ENCODE data around the gene SLC37A2. TPM values are rescaled to one million over a fixed set of nuclear protein-coding genes. Genes with fewer than 3 reads are reported as not detected.
"Not testable (repeated sequence)": the region's sequence is repeated elsewhere in the genome, so short reads cannot be mapped to it uniquely, and the experiment has no call there.

The SLC37A2 gene
- polyA plus RNA-seq, 3 donors from 2014 or later, result 0.37 to 2.1 (median 0.61) TPM

DNA sequence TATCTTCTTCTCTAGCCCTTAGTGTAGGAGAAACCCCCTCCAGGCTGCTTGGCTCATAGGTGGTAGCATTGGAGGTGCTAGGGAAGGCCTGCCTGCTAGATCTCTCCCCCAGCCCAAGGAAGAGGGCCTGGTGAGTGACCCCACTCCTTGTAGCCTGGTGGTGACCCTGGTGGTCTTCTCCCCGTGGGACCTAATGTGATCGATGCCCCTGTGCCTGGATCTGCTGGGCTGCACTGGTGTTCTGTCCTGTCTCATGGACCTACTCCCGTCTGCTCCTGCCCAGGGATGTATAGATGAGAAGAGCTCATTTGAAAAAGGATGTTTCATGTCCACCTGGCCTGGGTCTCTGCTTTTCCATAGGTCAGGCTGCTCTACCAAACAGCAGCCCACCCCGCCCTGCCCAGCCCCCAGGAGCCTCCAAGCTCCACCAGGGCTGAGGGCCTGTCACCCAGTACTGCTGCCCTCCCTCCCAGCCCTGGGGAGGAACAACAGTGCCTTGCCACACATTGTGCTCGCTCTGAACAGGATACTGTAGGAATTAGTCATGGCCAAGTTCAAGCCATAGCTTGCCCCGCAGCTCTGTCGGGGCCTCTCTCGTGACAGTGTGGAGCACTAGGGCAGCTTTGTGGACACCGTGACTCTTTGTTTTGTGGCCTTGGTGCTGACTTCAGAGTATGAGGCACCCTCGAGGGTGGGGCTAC is 19.7 kb downstream of the SLC37A2 start:
- Mint-ChIP-seq H3K4me1 (no peaks in the 10 kb centered on the region), H3K9me3 (no peaks in the 10 kb centered on the region), H3K27ac (no peak overlapping the region), H3K36me3 (no peaks in the 10 kb centered on the region), H3K27me3 (ENCODE audit: low read depth in 3 of 3) (peaks cover 4 to 5% (median 5%) of the 10 kb centered on the region in 3 donors), H3K4me3 (no peak overlapping the region)
- no peak for DNase-seq

DNA sequence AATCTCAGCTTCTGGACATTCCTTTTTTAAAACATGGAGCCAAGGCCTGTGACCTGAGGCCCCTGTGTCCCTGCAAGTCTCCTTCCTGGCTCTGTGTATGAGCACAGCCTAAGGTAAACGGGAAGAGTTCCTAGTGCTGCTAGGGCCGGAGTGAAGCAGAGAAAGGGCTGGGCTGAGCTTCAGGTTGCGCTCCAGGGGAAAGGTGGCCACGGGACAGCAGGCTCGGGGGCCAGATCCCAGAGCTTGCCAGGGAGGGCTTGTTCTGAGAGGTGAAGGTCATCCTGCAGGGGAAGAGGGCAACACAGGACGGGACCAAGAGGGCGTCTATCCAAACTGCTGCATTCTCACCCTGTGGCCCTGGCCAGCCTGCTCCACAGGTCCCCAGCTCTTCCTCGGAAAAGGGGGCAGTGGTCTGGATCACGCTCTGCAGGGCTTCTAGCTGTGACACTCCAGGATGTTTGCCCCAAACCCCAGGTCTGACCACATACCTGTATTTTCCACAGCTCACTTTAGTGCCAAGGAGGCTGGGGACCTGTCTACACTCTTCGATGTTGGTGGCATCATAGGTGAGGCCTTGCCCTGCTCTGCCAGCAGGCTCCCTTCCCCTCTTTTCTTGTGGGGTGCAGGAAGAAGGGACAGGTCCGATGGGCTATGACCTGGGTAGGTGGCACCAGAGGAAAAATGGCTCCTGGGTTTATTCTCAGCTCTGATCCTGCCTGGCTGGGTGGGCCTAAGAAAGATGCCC is 20.4 kb downstream of the SLC37A2 start:
- no peak overlapping the region for H3K27ac Mint-ChIP-seq
- no peak overlapping the region for H3K4me3 Mint-ChIP-seq
- no peak for DNase-seq
- H3K36me3 Mint-ChIP-seq, result no peaks in the 10 kb centered on the region
- peaks cover 3 to 5% (median 4%) of the 10 kb centered on the region in 3 donors for H3K27me3 Mint-ChIP-seq (ENCODE audit: low read depth in 3 of 3)
- no peaks in the 10 kb centered on the region for H3K9me3 Mint-ChIP-seq
- H3K4me1 Mint-ChIP-seq, result no peaks in the 10 kb centered on the region

DNA sequence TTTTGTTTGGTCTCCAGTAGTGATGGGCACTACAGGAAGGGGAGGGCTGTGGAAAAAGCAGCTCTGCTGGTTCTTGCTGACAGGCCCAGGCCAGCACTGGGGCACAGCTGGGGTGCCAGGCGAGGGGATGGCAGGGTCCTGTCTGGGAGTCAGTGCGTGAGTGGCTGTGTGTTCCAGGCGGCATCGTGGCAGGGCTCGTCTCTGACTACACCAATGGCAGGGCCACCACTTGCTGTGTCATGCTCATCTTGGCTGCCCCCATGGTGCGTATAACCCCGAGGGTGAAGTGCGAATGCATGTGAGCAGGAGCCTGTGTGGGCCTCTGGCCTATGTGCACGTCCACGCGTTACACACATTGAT is 20.9 kb downstream of the SLC37A2 start:
- Mint-ChIP-seq H3K27me3 (ENCODE audit: low read depth in 3 of 3) (peaks cover 3 to 5% (median 4%) of the 10 kb centered on the region in 3 donors), H3K4me3 (no peak overlapping the region), H3K36me3 (no peaks in the 10 kb centered on the region), H3K4me1 (no peaks in the 10 kb centered on the region), H3K9me3 (no peaks in the 10 kb centered on the region), H3K27ac (no peak overlapping the region)
- DNase-seq, result no peak

DNA sequence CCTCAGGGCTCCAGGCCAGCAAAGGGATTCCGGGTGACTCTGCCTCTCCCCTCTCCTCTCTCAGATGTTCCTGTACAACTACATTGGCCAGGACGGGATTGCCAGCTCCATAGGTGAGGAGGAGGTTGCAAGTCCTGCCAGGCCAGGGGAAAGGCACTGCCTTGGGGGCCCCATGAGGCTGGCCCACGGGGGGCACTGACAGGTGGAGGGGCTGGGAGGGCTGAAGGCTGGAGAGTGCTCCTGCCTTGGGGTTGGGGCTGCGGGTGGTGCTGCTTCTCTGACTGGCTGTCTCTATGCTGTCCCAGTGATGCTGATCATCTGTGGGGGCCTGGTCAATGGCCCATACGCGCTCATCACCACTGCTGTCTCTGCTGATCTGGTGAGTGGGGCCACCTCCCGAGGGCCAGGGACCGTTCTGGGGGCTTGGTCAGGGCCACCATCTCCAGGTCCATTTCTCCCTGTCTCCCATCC is 21.7 kb downstream of the SLC37A2 start:
- Mint-ChIP-seq H3K4me1 (no peaks in the 10 kb centered on the region), H3K27ac (no peak overlapping the region), H3K27me3 (ENCODE audit: low read depth in 3 of 3) (peaks cover 3 to 5% (median 4%) of the 10 kb centered on the region in 3 donors), H3K36me3 (no peaks in the 10 kb centered on the region), H3K4me3 (no peak overlapping the region), H3K9me3 (no peaks in the 10 kb centered on the region)
- no peak for DNase-seq

DNA sequence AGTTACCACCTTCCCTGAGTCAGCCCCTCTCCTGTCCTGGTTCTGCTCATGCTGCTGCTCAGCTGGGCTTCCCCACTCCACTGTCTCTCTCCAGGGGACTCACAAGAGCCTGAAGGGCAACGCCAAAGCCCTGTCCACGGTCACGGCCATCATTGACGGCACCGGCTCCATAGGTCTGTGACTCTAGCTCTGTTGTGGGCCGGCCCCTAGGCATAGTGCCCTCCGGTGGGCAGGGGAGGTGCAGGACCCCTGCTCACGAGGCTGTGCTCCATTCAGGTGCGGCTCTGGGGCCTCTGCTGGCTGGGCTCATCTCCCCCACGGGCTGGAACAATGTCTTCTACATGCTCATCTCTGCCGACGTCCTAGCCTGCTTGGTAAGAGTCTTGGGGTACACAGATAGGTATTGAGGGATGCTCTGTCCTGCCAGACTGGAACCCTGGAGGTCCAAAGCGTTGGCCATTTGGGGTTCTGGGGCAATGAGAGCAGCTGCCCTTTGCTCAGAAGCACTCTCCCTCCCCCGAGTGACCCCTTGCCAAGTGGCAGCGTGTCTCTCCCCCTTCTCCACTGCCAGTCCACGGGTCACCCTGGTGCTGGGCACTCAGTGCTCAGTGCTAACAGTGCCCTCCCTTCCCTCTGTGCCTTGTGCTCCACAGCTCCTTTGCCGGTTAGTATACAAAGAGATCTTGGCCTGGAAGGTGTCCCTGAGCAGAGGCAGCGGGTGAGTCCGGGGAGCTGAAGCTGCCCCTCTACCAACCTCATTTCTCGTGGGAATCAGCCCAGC is 22.4 kb downstream of the SLC37A2 start:
- Mint-ChIP-seq H3K27me3 (ENCODE audit: low read depth in 3 of 3) (peaks cover 3 to 4% (median 4%) of the 10 kb centered on the region in 3 donors), H3K4me1 (no peaks in the 10 kb centered on the region), H3K27ac (no peak overlapping the region), H3K9me3 (no peaks in the 10 kb centered on the region), H3K36me3 (peaks cover 0 to 3% (median 2%) of the 10 kb centered on the region in 3 donors), H3K4me3 (no peak overlapping the region)
- no peak for DNase-seq

DNA sequence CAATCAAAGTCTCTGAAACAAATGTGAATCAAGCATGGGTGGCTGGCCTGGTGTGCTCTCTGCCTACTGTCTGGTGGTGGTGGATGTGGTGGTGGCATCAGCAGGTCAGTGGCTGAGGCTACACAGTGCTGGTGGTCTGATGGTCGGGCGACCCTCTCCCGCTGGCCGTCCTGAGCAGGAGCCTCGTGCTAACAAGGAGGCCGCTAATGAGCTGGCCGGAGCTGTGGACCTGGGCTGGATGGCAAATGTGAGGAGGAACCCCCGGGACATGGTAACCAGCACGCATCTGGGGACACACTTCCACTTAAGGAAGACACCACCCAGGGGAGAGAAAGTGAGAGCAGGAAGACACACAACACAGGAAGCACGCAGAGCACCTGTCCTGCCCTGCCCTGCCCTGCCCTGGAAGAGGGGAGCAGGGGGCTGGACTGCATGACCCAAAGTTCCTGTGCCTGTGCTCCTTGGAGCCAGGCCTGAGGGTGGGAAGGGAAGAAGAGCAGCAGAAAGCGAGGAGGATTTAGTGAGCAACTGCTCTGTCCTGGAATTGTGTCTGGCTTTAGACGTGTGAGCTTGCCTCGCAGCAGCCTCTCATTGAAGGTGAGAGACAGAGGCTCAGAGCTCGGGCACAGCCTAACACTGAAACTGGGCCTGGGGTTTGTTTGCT is 23.7 kb downstream of the SLC37A2 start:
- peaks cover 0 to 4% (median 4%) of the 10 kb centered on the region in 3 donors for H3K36me3 Mint-ChIP-seq
- H3K27ac Mint-ChIP-seq, result no peak overlapping the region
- H3K27me3 Mint-ChIP-seq (ENCODE audit: low read depth in 3 of 3), result peaks cover 0 to 3% (median 1%) of the 10 kb centered on the region in 3 donors
- H3K4me3 Mint-ChIP-seq, result no peak overlapping the region
- no peaks in the 10 kb centered on the region for H3K9me3 Mint-ChIP-seq
- DNase-seq, result no peak
- H3K4me1 Mint-ChIP-seq, result no peaks in the 10 kb centered on the region

DNA sequence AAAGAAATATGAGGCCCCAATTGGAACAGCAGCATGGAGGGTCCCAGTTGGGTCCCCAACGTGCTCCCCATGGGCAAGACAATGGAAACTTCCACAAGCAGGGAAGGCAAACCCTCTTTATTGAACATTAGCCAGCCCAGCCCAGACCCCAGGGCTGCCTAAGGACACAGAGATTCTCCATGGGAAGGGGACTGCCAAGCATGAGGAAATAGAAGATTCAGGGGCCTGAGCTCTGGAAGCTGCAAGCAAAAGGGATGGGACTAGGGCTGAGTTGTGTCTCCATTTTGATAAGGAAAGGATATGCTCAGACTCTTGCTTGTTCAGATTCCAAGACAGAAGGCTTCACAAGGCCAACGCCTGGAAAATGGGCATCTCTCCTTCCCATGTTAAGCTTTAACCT is 25.0 kb downstream of the SLC37A2 start:
- Mint-ChIP-seq H3K27ac (no peak overlapping the region), H3K36me3 (peaks cover 0 to 4% (median 4%) of the 10 kb centered on the region in 3 donors), H3K9me3 (no peaks in the 10 kb centered on the region), H3K27me3 (ENCODE audit: low read depth in 3 of 3) (peaks cover 0 to 3% (median 0%) of the 10 kb centered on the region in 3 donors), H3K4me3 (no peak overlapping the region), H3K4me1 (no peaks in the 10 kb centered on the region)
- no peak for DNase-seq

DNA sequence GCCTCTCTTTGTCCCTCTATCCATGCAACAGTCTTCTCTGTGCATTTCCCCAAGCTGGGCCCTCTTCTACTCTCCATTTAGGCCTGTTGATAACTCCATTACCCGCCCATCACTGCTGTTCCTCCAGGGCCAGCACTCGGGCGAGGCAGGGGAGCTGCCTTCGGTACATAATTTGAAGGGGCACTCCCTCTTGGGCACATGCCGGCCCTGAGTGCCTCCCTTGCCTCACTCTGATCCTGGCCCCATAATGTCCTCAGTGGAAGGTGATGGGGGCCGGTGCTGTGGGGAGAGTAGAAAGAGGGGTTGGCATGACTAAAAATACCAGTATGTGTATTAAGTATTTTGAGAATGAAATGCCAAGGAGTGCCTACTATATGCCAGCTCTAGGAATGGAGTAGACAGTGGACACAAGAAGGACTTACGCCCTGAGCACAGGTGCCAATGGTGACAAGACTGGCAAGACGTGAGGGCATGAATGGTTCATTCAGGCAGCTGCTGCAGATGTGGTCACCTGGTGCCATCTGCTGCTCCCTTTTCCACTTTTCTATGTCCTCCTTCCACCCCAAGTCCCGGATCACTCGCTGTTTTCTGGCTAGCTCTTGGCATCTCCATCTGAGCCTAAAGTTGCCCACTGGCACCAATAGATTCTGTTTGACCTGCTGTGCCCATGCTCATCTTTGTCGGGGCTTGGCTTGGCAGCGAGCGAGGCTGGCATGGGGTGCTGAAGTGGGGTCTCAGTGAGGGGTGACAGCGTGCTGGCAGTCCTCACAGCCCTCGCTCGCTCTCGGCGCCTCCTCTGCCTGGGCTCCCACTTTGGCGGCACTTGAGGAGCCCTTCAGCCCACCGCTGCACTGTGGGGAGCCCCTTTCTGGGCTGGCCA is 25.7 kb downstream of the SLC37A2 start:
- Mint-ChIP-seq H3K4me1 (no peaks in the 10 kb centered on the region), H3K4me3 (no peak overlapping the region), H3K27me3 (ENCODE audit: low read depth in 3 of 3) (peaks cover 0 to 3% (median 0%) of the 10 kb centered on the region in 3 donors), H3K9me3 (no peaks in the 10 kb centered on the region), H3K36me3 (peaks cover 0 to 4% (median 4%) of the 10 kb centered on the region in 3 donors), H3K27ac (no peak overlapping the region)
- no peak for DNase-seq

DNA sequence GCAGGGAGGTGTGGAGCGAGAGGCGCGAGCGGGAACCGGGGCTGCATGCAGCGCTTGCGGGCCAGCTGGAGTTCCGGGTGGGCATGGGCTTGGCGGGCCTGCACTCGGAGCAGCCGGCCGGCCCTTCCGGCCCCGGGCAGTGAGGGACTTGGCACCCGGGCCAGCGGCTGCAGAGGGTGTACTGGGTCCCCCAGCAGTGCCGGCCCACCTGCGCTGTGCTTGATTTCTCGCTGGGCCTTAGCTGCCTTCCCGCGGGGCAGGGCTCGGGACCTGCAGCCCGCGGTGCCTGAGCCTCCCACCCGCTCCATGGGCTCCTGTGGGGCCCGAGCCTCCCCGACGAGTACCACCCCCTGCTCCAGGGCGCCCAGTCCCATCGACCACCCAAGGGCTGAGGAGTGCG is 26.4 kb downstream of the SLC37A2 start:
- H3K4me1 Mint-ChIP-seq; H3K4me3 Mint-ChIP-seq; H3K9me3 Mint-ChIP-seq; DNase-seq; H3K27ac Mint-ChIP-seq; H3K27me3 Mint-ChIP-seq (ENCODE audit: low read depth in 3 of 3); H3K36me3 Mint-ChIP-seq: not testable (repeated sequence)

DNA sequence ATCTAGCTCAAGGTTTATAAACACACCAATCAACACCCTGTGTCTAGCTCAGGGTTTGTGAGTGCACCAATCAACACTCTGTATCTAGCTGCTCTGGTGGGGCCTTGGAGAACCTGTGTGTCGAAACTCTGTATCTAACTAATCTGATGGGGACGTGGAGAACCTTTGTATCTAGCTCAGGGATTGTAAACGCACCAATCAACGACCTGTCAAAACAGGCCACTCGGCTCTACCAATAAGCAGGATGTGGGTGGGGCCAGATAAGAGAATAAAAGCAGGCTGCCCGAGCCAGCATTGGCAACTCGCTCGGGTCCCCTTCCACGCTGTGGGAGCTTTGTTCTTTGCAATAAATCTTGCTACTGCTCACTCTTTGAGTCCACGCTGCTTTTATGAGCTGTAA is 27.0 kb downstream of the SLC37A2 start:
- not testable (repeated sequence) for H3K27ac Mint-ChIP-seq; H3K9me3 Mint-ChIP-seq; H3K4me3 Mint-ChIP-seq; H3K36me3 Mint-ChIP-seq; H3K27me3 Mint-ChIP-seq (ENCODE audit: low read depth in 3 of 3); H3K4me1 Mint-ChIP-seq; DNase-seq

DNA sequence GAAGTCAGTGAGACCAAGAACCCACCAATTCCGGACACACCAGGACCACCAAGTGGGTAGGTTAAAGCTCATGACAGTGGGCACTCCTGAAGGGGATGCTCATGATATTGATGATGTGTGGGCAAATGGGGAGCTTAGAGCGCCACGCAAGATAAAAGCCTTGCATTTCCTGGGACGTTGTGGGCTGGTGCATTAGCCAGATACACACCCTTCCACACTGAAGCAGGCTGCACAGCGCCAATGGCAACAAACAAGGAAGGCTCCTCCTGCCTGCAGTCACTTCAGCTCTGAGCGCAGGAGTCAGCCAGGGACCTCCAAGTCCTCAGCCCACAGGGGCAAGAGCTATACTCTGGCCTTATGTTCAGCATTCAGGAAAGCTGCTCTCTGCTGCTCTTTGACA is 27.7 kb downstream of the SLC37A2 start:
- H3K36me3 Mint-ChIP-seq, result peaks cover under 1 to 12% (median 5%) of the 10 kb centered on the region in 3 donors
- H3K9me3 Mint-ChIP-seq, result no peaks in the 10 kb centered on the region
- no peak overlapping the region for H3K4me3 Mint-ChIP-seq
- peaks cover 0 to 1% (median 0%) of the 10 kb centered on the region in 3 donors for H3K27me3 Mint-ChIP-seq (ENCODE audit: low read depth in 3 of 3)
- H3K27ac Mint-ChIP-seq, result no peak overlapping the region
- DNase-seq, result no peak
- no peaks in the 10 kb centered on the region for H3K4me1 Mint-ChIP-seq

DNA sequence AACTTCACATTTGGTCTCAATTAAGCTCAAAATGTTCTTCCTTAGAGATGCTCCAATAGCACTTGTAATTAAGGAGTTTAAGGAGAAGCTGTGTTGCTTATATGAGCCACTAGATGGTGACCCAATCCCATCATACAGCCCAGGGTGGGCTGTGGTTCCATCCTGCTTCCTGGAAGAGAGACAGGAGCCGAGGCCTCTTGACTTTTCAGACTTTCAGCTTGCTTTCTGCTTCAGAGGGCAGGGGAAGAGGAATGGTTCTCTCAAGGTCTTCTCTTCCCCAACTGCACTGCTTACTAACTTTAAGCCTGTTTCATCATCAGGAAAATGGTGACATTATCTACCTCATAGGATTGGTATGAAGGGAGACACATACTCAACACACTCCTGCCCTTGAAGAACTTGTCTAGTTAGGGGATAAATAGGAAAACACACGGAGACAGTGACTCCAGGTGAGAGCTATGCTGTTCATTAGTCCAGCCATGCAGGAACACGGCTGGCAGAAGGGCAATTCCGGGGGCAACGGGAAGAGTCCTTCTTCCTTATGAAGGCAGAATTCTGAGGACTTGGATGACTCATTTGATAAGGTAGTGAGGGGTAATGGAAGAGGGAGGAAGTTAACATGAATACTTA is 28.3 kb downstream of the SLC37A2 start:
- Mint-ChIP-seq H3K36me3 (peaks cover 3 to 17% (median 10%) of the 10 kb centered on the region in 3 donors), H3K27me3 (ENCODE audit: low read depth in 3 of 3) (peaks cover 0 to 1% (median 0%) of the 10 kb centered on the region in 3 donors), H3K9me3 (no peaks in the 10 kb centered on the region), H3K4me1 (no peaks in the 10 kb centered on the region), H3K27ac (peak overlapping the region in 1 of 6 donors; percentile 28), H3K4me3 (no peak overlapping the region)
- DNase-seq, result peak in 1 of 3 donors; percentile 14
